HG03558 (cell line): Measurements from ENCODE around the gene DNAI2.
"Not testable (repeated sequence)": the region's sequence is repeated elsewhere in the genome, so short reads cannot be mapped to it uniquely, and the experiment has no call there.

Experiments used
- ATAC-seq: cut with Tn5 transposase; IDR thresholded peaks from one replicate; pipeline ENCODE4 v1.9.1; 2021; ENCODE audit warnings: moderate number of reproducible peaks; ENCODE audit not compliant: unreplicated experiment; ENCODE audit errors: extremely low read depth

DNAI2 gene

GRCh38 chr17:74271901-74272561, 2.0 kb upstream of the DNAI2 start:
- ATAC-seq: no peak

GRCh38 chr17:74272731-74273201, 1.3 kb upstream of the DNAI2 start:
- ATAC-seq: no peak

- no peak for ATAC-seq
Observed at GRCh38 chr17:74274709-74275340, 791 bp downstream of the DNAI2 start.

GRCh38 chr17:74276051-74276476, 2.0 kb downstream of the DNAI2 start:
- ATAC-seq: no peak

- ATAC-seq: no peak
Observed at GRCh38 chr17:74276541-74277009, 2.5 kb downstream of the DNAI2 start.

GRCh38 chr17:74277935-74278334, 3.9 kb downstream of the DNAI2 start:
- no peak for ATAC-seq

GRCh38 chr17:74279617-74280016, 5.6 kb downstream of the DNAI2 start:
- not testable (repeated sequence) for ATAC-seq

GRCh38 chr17:74280093-74280513, 6.1 kb downstream of the DNAI2 start:
- ATAC-seq: no peak

GRCh38 chr17:74281799-74282198, 7.8 kb downstream of the DNAI2 start:
- ATAC-seq: no peak

GRCh38 chr17:74282274-74282586, 8.2 kb downstream of the DNAI2 start:
- ATAC-seq: not testable (repeated sequence)

- no peak for ATAC-seq
Observed at GRCh38 chr17:74282587-74283370, 8.7 kb downstream of the DNAI2 start.

- ATAC-seq: no peak
Observed at GRCh38 chr17:74283371-74283673, 9.3 kb downstream of the DNAI2 start.

GRCh38 chr17:74287031-74287602, 13.1 kb downstream of the DNAI2 start:
- no peak for ATAC-seq

GRCh38 chr17:74288785-74289184, 14.8 kb downstream of the DNAI2 start:
- ATAC-seq: no peak

- no peak for ATAC-seq
Observed at GRCh38 chr17:74289688-74290087, 15.7 kb downstream of the DNAI2 start.

- no peak for ATAC-seq
Observed at GRCh38 chr17:74290340-74290739, 16.3 kb downstream of the DNAI2 start.

- no peak for ATAC-seq
Observed at GRCh38 chr17:74292495-74292894, 18.5 kb downstream of the DNAI2 start.

- ATAC-seq: no peak
Observed at GRCh38 chr17:74295625-74296547, 21.9 kb downstream of the DNAI2 start.

- no peak for ATAC-seq
Observed at GRCh38 chr17:74296548-74296936, 22.5 kb downstream of the DNAI2 start.

- ATAC-seq: no peak
Observed at GRCh38 chr17:74297941-74298340, 23.9 kb downstream of the DNAI2 start.
